ENCODE data around the gene TKTL1. TPM values are rescaled to one million over a fixed set of nuclear protein-coding genes. Genes with fewer than 3 reads are reported as not detected.
"Not testable (repeated sequence)": the region's sequence is repeated elsewhere in the genome, so short reads cannot be mapped to it uniquely, and the experiment has no call there.

TKTL1 gene
- total RNA-seq, 1 donor from 2014 or later: 0.17 TPM

DNA sequence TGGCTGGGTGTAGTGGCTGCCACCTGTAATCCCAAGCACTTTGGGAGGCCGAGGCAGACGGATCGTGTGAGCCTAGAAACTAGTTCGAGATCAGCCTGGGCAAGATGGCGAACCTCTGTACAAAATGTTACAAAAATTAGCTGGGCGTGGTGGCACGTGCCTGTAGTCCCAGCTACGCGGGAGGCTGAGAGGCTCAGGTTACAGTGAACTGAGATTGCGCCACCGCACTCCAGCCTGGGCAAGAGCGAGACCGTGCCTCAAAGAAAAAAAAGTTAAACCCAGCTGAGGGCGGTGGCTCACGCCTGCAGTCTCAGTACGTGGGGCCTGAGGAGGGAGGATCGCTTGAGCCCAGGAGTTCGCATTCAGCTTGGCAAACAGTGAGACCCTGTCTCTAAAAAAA, 1.1 kb downstream of the TKTL1 start:
- no peak overlapping the region for H3K4me3 ChIP-seq (ENCODE audit: low read depth, low read length)
- DNase-seq (ENCODE audit: low read depth): no peak
- TF ChIP-seq, protein P1, sequence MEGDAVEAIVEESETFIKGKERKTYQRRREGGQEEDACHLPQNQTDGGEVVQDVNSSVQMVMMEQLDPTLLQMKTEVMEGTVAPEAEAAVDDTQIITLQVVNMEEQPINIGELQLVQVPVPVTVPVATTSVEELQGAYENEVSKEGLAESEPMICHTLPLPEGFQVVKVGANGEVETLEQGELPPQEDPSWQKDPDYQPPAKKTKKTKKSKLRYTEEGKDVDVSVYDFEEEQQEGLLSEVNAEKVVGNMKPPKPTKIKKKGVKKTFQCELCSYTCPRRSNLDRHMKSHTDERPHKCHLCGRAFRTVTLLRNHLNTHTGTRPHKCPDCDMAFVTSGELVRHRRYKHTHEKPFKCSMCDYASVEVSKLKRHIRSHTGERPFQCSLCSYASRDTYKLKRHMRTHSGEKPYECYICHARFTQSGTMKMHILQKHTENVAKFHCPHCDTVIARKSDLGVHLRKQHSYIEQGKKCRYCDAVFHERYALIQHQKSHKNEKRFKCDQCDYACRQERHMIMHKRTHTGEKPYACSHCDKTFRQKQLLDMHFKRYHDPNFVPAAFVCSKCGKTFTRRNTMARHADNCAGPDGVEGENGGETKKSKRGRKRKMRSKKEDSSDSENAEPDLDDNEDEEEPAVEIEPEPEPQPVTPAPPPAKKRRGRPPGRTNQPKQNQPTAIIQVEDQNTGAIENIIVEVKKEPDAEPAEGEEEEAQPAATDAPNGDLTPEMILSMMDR (conservative IDR thresholded peaks at IDR 0.05; ENCODE audit: low read depth, low read length): no peak

DNA sequence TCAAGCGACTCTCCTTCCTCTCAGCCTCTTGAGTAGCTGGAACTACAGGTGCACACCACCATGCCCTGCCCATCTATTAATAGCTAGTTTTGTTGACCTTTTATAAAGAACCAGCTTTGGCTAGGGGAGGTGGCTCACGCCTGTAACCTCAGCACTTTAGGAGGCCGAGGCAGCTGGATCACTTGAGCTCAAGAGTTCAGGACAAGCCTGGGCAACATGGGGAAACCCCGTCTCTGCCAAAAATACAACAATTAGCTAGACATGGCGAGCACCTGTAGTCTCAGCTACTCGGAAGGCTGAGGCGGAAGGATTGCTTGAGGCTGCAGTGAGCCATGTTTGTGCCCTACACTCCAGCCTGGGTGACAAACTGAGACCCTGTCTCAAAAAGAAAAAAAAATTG, 2.7 kb downstream of the TKTL1 start:
- no peak for DNase-seq (ENCODE audit: low read depth)
- TF ChIP-seq, protein P1 (conservative IDR thresholded peaks at IDR 0.05; ENCODE audit: low read depth, low read length): no peak

DNA sequence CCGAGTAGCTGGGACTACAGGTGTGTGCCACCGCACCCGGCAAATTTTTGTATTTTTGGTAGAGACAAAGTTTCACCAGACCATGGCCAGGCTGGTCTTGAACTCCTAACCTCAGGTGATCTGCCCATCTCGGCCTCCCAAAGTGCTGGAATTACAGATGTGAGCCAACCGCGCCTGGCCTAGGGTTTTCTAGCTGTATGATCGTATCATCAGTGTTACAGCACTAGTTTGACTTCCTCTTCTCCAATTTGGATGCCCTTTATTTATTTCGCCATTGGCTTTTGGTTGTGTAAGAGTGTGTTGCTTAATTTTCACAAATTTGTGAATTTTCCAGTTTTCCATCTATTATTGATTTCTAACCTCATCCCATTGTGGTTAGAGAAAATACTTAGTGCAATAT, 5.2 kb downstream of the TKTL1 start:
- DNase-seq (ENCODE audit: low read depth): no peak
- TF ChIP-seq, protein P1 (conservative IDR thresholded peaks at IDR 0.05; ENCODE audit: low read depth, low read length): no peak
- no peak overlapping the region for H3K4me3 ChIP-seq (ENCODE audit: low read depth, low read length)

More for the DNA sequence above, 2.7 kb downstream of the TKTL1 start:
- no peak overlapping the region for H3K4me3 ChIP-seq (ENCODE audit: low read depth, low read length)

DNA sequence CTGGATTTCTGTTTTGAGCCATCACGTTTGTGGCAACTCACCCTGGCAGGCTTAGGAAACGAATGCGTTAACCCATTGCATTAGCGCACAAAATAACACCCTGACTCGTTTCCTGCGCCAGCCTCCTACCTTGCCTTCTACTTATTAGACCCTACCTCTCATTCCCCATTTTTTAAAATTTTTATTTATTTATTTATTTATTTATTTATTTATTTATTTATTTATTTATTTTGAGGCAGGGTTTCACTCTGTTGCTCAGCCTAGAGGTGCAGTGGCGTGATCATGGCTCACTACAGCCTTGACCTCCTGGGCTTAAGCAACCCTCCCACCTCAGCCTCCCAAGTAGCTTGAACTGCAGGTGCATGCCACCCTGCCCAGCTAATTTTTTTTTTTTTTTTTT, 7.4 kb downstream of the TKTL1 start:
- not testable (repeated sequence) for DNase-seq (ENCODE audit: low read depth); H3K4me3 ChIP-seq (ENCODE audit: low read depth, low read length)

DNA sequence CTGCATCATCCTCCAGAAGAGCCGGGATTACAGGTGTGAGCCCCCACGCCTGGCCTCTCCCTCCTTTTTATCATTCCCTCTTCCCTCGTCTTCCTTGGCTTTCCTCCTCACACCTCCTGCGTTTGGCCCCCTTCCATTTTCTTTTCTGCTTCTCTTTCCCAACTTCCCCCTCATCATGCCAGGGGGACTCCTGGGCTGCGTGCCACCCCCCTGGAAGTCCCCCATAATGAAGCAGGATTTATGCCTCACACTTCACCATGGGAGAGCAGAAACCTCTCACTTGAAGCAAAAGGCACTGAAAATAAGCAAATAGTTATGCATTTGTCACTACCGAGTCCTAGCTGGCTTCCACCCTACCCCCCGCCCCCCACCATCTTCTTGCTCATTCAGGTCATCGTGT, 7.9 kb downstream of the TKTL1 start:
- no peak for DNase-seq (ENCODE audit: low read depth)
- H3K4me3 ChIP-seq (ENCODE audit: low read depth, low read length): no peak overlapping the region
- TF ChIP-seq, protein P1 (conservative IDR thresholded peaks at IDR 0.05; ENCODE audit: low read depth, low read length): no peak

DNA sequence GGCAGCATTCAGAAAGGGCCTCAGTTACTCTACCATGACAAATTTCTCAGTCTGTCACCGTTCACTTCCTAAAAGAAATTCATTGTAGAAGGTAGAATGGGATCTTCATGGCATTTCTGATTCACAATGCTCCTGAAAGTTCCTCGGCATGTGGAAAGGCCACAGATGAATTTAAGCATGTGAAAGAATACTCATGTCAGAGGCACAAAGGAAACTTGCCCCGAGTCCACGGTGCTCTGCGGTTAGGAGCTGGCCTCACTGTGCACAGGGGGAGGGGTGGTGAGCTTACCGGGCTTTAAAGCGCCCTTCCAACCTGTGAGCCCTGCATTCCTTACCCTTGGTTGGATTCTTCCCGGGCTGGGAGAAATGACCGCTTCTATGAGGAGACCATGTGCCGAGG, 9.3 kb downstream of the TKTL1 start:
- no peak for DNase-seq (ENCODE audit: low read depth)
- TF ChIP-seq, protein P1 (conservative IDR thresholded peaks at IDR 0.05; ENCODE audit: low read depth, low read length): no peak
- no peak overlapping the region for H3K4me3 ChIP-seq (ENCODE audit: low read depth, low read length)

DNA sequence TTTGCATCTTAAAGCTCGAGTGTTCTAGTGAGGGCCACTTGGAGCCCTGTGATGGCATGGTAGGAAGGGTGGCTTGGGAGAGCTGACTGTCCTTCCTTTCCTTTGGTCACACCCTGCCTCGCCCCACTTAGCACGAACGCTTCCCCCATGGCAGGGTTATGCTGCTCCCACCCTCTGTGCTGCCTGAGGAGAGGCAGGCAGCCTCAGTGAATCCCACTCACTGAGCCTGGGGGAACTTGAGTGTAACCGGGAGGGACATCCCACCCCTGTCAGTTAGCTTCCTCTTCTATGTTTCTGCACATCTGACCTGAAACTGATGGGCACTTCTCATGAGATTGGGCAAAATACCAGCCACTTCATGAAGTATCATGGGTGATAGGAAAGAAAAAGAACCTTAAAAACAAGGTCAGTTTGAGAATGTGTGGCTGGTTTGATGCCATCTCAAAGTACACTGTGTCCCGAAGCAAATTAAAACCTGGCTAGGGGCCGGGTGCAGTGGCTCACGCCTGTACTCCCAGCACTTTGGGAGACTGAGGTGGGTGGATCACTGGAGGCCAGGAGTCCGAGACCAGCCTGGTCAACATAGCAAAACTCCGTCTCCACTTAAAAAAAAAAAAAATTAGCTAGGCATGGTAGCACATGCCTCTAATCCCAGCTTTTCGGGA, 10.1 kb downstream of the TKTL1 start:
- no peak for DNase-seq (ENCODE audit: low read depth)
- TF ChIP-seq, protein P1 (conservative IDR thresholded peaks at IDR 0.05; ENCODE audit: low read depth, low read length): no peak
- H3K4me3 ChIP-seq (ENCODE audit: low read depth, low read length): no peak overlapping the region

Measured in epithelial cell of proximal tubule (primary cell).